GM12878 (cell line): ENCODE data around the gene LGALS4. TPM values are rescaled to one million over a fixed set of nuclear protein-coding genes. Genes with fewer than 3 reads are reported as not detected.
A peak's percentile ranks its signal among the peaks of the same experiment; 100 is the strongest.

Source experiments
- ATAC-seq: fragments of 200-7000 bp; cut with Tn5 transposase; 3 replicates; pipeline ENCODE4 v1.9.1; 2020; ENCODE audit warnings: mild to moderate bottlenecking, moderate library complexity
- BruUV-seq: library from RNA; stranded (reverse); fragments of 400-500 nt; replicated peaks from 2 replicates; lab custom pipeline; 2021; lab: Mats Ljungman, UMichigan
- CTCF ChIA-PET: fragments of 300-600 bp; sonication (Branson Sonifier 250); formaldehyde crosslinking; extraction: SDS; loops from one replicate; lab custom pipeline; 2021; ENCODE audit warnings: inconsistent platforms; lab: Yijun Ruan, JAX
- POLR2A ChIA-PET: fragments of 350-600 bp; formaldehyde crosslinking; extraction: SDS; loops from one replicate; lab custom pipeline; 2021; ENCODE audit warnings: inconsistent platforms; lab: Charles Lee
- RAD21 ChIA-PET: fragments of 300-600 bp; sonication (Branson Sonifier 250); formaldehyde crosslinking; loops from one replicate; lab custom pipeline; 2023; ENCODE audit warnings: antibody characterized with exemption; ENCODE audit not compliant: unreplicated experiment; lab: Charles Lee
- SMC1A ChIA-PET: fragments of 300-600 bp; sonication (Branson Sonifier 250); formaldehyde crosslinking; loops from one replicate; lab custom pipeline; 2023; ENCODE audit not compliant: unreplicated experiment, uncharacterized antibody; lab: Charles Lee
- DNase-seq: peaks from one replicate; pipeline ENCODE4 v3.0.0-alpha.2; 2011; ENCODE audit warnings: low read depth, low spot score
- FAIRE-seq: peaks from 3 replicates; lab custom pipeline; 2011; peaks lifted over from hg19 to GRCh38; lab: Jason Lieb, UNC
- H2AFZ ChIP-seq: 2 replicates; pipeline ENCODE4 v1.6.0; 2011; ENCODE audit warnings: low read depth, low read length, control low read depth; ENCODE audit not compliant: control insufficient read depth
- H3K27ac ChIP-seq: 2 replicates; pipeline ENCODE4 v1.5.1; 2011; ENCODE audit warnings: control low read depth; ENCODE audit not compliant: control insufficient read depth, insufficient read depth
- H3K27me3 ChIP-seq, 2 experiments: replicated peaks in 1 of 2; 2 replicates each; pipeline versions ENCODE4 v1.6.0 to v1.6.1; 2011; ENCODE audit warnings: low read length in 1 of 2; ENCODE audit not compliant: control insufficient read depth in 2 of 2, insufficient read depth in 2 of 2
- H3K36me3 ChIP-seq, 2 experiments: 2 replicates each; pipeline ENCODE4 v1.5.1; 2011; ENCODE audit warnings: low read length in 1 of 2; ENCODE audit not compliant: control insufficient read depth in 2 of 2, insufficient read depth in 2 of 2
- H3K4me1 ChIP-seq: 2 replicates; pipeline ENCODE4 v1.6.1; 2011; ENCODE audit warnings: mild to moderate bottlenecking, low read length, moderate library complexity, mixed read lengths; ENCODE audit not compliant: control insufficient read depth, insufficient read depth
- H3K4me2 ChIP-seq: 2 replicates; pipeline ENCODE4 v1.6.0; 2011; ENCODE audit warnings: control low read depth; ENCODE audit not compliant: control insufficient read depth, insufficient read depth
- H3K4me3 ChIP-seq: fragments of 200-600 bp; sonication (generic); 2 replicates; pipeline ENCODE4 v1.5.1; 2016
- H3K79me2 ChIP-seq: 2 replicates; pipeline ENCODE4 v1.6.0; 2011; ENCODE audit warnings: low read length; ENCODE audit not compliant: control insufficient read depth, insufficient read depth
- H3K9ac ChIP-seq: 2 replicates; pipeline ENCODE4 v1.8.0; 2011; ENCODE audit warnings: low read length, control low read depth, mixed read lengths; ENCODE audit not compliant: control insufficient read depth, insufficient read depth
- H3K9me3 ChIP-seq: replicated peaks from 3 replicates; pipeline ENCODE4 v1.5.1; 2011; ENCODE audit warnings: mild to moderate bottlenecking, low read length; ENCODE audit not compliant: control insufficient read depth, insufficient read depth
- H4K20me1 ChIP-seq: 2 replicates; pipeline ENCODE4 v1.6.0; 2011; ENCODE audit not compliant: control insufficient read depth, insufficient read depth
- MTA3 ChIP-seq: IDR thresholded peaks from 2 replicates; pipeline ENCODE4 v1.6.1; 2012; ENCODE audit warnings: low read length, inconsistent platforms, borderline replicate concordance
- POLR2A ChIP-seq: IDR thresholded peaks from 2 replicates; pipeline ENCODE4 v1.6.1; 2011; ENCODE audit warnings: low read depth, mild to moderate bottlenecking, low read length
- POLR2AphosphoS2 ChIP-seq: IDR thresholded peaks from 2 replicates; pipeline ENCODE4 v1.6.1; 2011; ENCODE audit warnings: low read depth, mild to moderate bottlenecking, low read length, improper control_type of control experiment, moderate library complexity
- POLR2AphosphoS5 ChIP-seq: IDR thresholded peaks from 2 replicates; pipeline ENCODE4 v1.6.1; 2011; ENCODE audit warnings: mild to moderate bottlenecking, low read length, inconsistent platforms
- WGBS: methylation state at CpG from one replicate; pipeline ENCODE4 v1.1.6; 2016; ENCODE audit warnings: low lambda C conversion rate; ENCODE audit not compliant: insufficient replicate concordance, insufficient coverage; ENCODE audit errors: missing lambda C conversion rate; 5-methylcytosine and 5-hydroxymethylcytosine counted together
- in situ Hi-C: fragments of 300-500 bp; cut with MboI; formaldehyde crosslinking; loops from 9 replicates; pipeline ENCODE4 v1.14.3; 2018; ENCODE audit warnings: mixed read lengths
- intact Hi-C: fragments of 100-400 bp; cut with micrococcal nuclease; formaldehyde crosslinking; loops from one replicate; pipeline ENCODE4 v1.14.2; 2022; ENCODE audit not compliant: unreplicated experiment
- polyA plus RNA-seq, 11 experiments: library from polyadenylated mRNA; depleted of rRNA in 4 of 11; unstranded in 6 of 11; stranded (reverse) in 5 of 11; fragments of >200 nt; fragmentation: Nextera tagmentation in 4 of 11; fragmentation: Illumina TruSeq in 1 of 11; extraction: Ambion mirVana in 4 of 11; extraction: Trizol in 1 of 11; gene quantifications; 1 replicate in 1 of 11; 2 replicates in 10 of 11; pipeline versions ENCODE4 v1.2.1 to v1.2.3, GENCODE V29; 2011 to 2016; ENCODE audit warnings: inconsistent platforms in 2 of 11, missing spikeins in 2 of 11, low read depth in 1 of 11
- total RNA-seq, 4 experiments: library from RNA; depleted of rRNA in 3 of 4; stranded (reverse); fragments of >200 nt in 3 of 4; fragmentation: Illumina TruSeq in 1 of 4; extraction: Trizol in 1 of 4; gene quantifications; 2 replicates each; pipeline versions ENCODE4 v1.2.1 to v1.2.3, GENCODE V29; 2013 to 2021
- TF ChIP-seq, protein P1 (sequence below): fragments of 450-650 bp; IDR thresholded peaks from 2 replicates; pipeline ENCODE4 v1.6.1; 2017; ENCODE audit warnings: borderline replicate concordance

The LGALS4 gene
- total and polyA plus RNA-seq, 10 of the 15 experiments (the other 5 are each of a cell fraction or from before 2014, with no cell fraction given) = 0.13 to 2.1 (median 0.26) TPM; not detected in 4

DNA sequence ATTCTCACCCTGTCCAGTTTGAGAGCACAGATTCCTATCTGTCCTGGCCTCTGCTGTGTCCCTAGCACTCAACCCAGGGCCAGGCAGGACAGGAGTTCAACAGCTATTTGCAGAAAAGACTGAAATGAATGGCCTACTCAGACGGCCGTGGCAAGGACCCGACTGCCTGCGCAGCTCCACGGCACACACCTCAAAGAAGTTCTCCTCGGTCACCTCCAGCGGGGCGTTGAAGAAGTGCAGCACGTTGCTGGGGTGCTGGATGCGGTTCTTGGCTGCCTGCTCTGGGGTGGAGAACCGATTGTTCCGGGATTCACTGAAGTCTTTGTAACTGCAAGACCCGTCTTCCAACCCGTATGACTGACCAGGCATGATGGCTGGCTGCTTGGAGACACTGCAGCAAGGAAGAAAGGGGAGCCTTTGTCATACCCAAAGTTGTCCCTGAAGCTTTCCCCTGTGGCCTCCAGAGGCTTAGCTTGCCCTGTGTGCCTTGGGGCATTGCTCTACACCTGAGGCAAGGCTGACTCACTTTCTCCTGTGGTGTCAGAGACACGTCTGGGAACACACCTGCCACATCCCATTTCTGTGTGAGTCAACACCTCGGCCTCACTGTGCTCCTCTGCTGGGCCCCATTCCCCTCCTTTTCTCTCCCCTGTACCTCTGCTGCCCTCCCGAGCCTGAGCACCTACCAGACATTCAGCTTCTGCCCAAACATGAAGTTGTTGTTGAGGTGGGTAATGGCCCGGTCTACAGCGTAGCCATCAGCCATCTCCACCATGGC, 25.7 kb upstream of the LGALS4 start:
- Histone ChIP-seq H2AFZ (no peak overlapping the region), H3K4me2 (no peak overlapping the region), H4K20me1 (peaks cover 2% of the 10 kb centered on the region), H3K4me1 (peaks cover 11% of the 10 kb centered on the region), H3K27ac (no peak overlapping the region), H3K27me3 (no peaks in the 10 kb centered on the region), H3K9me3 (no peaks in the 10 kb centered on the region), H3K4me3 (no peak overlapping the region), H3K36me3 (peaks cover 45 to 59% of the 10 kb centered on the region in 2 experiments), H3K9ac (no peak overlapping the region), H3K79me2 (peaks cover 9% of the 10 kb centered on the region)
- CTCF ChIA-PET = interaction anchor here (0.5 kb wide), 1 partner anchor 327 kb away, joined by 6 read pairs; no protein-coding TSS in a partner anchor
- POLR2A ChIA-PET = interaction anchor here (0.5 to 1.5 kb wide), 2 partner anchors 10 to 27 kb away, joined by 4 to 8 read pairs; no protein-coding TSS in a partner anchor
- FAIRE-seq (no peak), ATAC-seq (no peak), DNase-seq (no peak)
- no TSS peak for BruUV-seq
- TF ChIP-seq POLR2AphosphoS5 (peak; percentile 77), POLR2A (peak; percentile 72), MTA3 (no peak), POLR2AphosphoS2 (peak; percentile 30; the same call in 1 of the 2 replicates)
- TF ChIP-seq, protein P1, sequence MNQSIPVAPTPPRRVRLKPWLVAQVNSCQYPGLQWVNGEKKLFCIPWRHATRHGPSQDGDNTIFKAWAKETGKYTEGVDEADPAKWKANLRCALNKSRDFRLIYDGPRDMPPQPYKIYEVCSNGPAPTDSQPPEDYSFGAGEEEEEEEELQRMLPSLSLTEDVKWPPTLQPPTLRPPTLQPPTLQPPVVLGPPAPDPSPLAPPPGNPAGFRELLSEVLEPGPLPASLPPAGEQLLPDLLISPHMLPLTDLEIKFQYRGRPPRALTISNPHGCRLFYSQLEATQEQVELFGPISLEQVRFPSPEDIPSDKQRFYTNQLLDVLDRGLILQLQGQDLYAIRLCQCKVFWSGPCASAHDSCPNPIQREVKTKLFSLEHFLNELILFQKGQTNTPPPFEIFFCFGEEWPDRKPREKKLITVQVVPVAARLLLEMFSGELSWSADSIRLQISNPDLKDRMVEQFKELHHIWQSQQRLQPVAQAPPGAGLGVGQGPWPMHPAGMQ = no peak
- RAD21 ChIA-PET = no interaction called here
- in situ Hi-C loops (no loop called here), intact Hi-C loops (loop anchor here (10.0 kb wide), 2 partner anchors 46 to 294 kb away; no protein-coding TSS in a partner anchor)
- SMC1A ChIA-PET = no interaction called here
- 71% methylated on average over 19 of the region's 19 CpGs for WGBS
